Endothelial cell of umbilical vein (primary cell): ENCODE results near the gene PHF3. TPM values are rescaled to one million over a fixed set of nuclear protein-coding genes. Genes with fewer than 3 reads are reported as not detected.
A peak's percentile ranks its signal among the peaks of the same experiment; 100 is the strongest.

Source experiments
- BruUV-seq: library from RNA; stranded (reverse); fragments of 400-500 nt; replicated peaks from 2 replicates; lab custom pipeline; 2021; lab: Mats Ljungman, UMichigan
- CTCF ChIA-PET: fragments of 300-600, 350-600 bp; sonication (Branson Sonifier 250); formaldehyde crosslinking; loops from one replicate; lab custom pipeline; 2021; ENCODE audit warnings: antibody characterized with exemption, inconsistent platforms; lab: Charles Lee
- POLR2A ChIA-PET: fragments of 300-600, 350-600 bp; sonication (Branson Sonifier 250); formaldehyde crosslinking; loops from one replicate; lab custom pipeline; 2021; ENCODE audit warnings: antibody characterized with exemption, inconsistent platforms; lab: Charles Lee
- DNase-seq: peaks from one replicate; pipeline ENCODE4 v3.0.0-alpha.2; 2011; ENCODE audit warnings: low read depth, low spot score
- FAIRE-seq: peaks from 2 replicates; lab custom pipeline; 2011; peaks lifted over from hg19 to GRCh38; lab: Jason Lieb, UNC
- H2AFZ ChIP-seq: 2 replicates; pipeline ENCODE4 v1.6.0; 2012; ENCODE audit warnings: low read depth, low read length, control low read depth, inconsistent platforms
- H3K27ac ChIP-seq: 2 replicates; pipeline ENCODE4 v1.5.1; 2011; ENCODE audit warnings: low read depth, mild to moderate bottlenecking, control low read depth, low read length, moderate library complexity; ENCODE audit not compliant: insufficient read depth
- H3K27me3 ChIP-seq, 2 experiments: 2 replicates each; pipeline versions ENCODE4 v1.6.0 to v1.6.1; 2011; ENCODE audit warnings: low read length in 2 of 2, mixed read lengths in 1 of 2; ENCODE audit not compliant: control insufficient read depth in 2 of 2, insufficient read depth in 2 of 2
- H3K36me3 ChIP-seq, 2 experiments: 2 replicates in 1 of 2; 3 replicates in 1 of 2; pipeline ENCODE4 v1.5.1; 2011; ENCODE audit warnings: low read length in 2 of 2, mild to moderate bottlenecking in 1 of 2, moderate library complexity in 1 of 2; ENCODE audit not compliant: control insufficient read depth in 2 of 2, insufficient read depth in 2 of 2; ENCODE audit errors: extremely low read depth in 1 of 2
- H3K4me1 ChIP-seq: 3 replicates; pipeline ENCODE4 v1.5.1; 2011; ENCODE audit warnings: mild to moderate bottlenecking, low read length; ENCODE audit not compliant: control insufficient read depth, insufficient read depth; ENCODE audit errors: extremely low read depth
- H3K4me2 ChIP-seq: 2 replicates; pipeline ENCODE4 v1.6.1; 2011; ENCODE audit warnings: low read length, control low read depth, mixed read lengths; ENCODE audit not compliant: insufficient read depth
- H3K4me3 ChIP-seq, 3 experiments: fragments of 200-600 bp in 1 of 3; sonication (generic), shearing (Covaris generic) in 1 of 3; replicated peaks in 1 of 3; 2 replicates each; pipeline ENCODE4 v1.5.1; 2011 to 2016; ENCODE audit warnings: control low read depth in 3 of 3, low read length in 3 of 3, mild to moderate bottlenecking in 2 of 3, inconsistent platforms in 1 of 3, low read depth in 1 of 3, moderate library complexity in 1 of 3; ENCODE audit not compliant: insufficient read depth in 1 of 3
- H3K79me2 ChIP-seq: 2 replicates; pipeline ENCODE4 v1.6.0; 2012; ENCODE audit warnings: low read length, inconsistent platforms; ENCODE audit not compliant: control insufficient read depth, insufficient read depth
- H3K9ac ChIP-seq: replicated peaks from 2 replicates; pipeline ENCODE3; 2011; ENCODE audit warnings: low read length, control low read depth; ENCODE audit not compliant: insufficient read depth; ENCODE audit errors: extremely low read depth
- H3K9me1 ChIP-seq: replicated peaks from 3 replicates; pipeline ENCODE4 v1.6.0; 2011; ENCODE audit warnings: mild to moderate bottlenecking, low read length; ENCODE audit not compliant: control insufficient read depth, insufficient read depth; ENCODE audit errors: extremely low read depth
- H3K9me3 ChIP-seq: replicated peaks from 2 replicates; pipeline ENCODE4 v1.5.1; 2012; ENCODE audit warnings: low read length, inconsistent platforms; ENCODE audit not compliant: control insufficient read depth, insufficient read depth
- H4K20me1 ChIP-seq: replicated peaks from 2 replicates; pipeline ENCODE3; 2011; ENCODE audit warnings: mild to moderate bottlenecking, low read length; ENCODE audit not compliant: control insufficient read depth, insufficient read depth; ENCODE audit errors: extremely low read depth
- FOS ChIP-seq: IDR thresholded peaks from 2 replicates; pipeline ENCODE4 v1.6.1; 2011; ENCODE audit warnings: mild to moderate bottlenecking, low read length, moderate library complexity, borderline replicate concordance; ENCODE audit not compliant: insufficient read depth
- GATA2 ChIP-seq: IDR thresholded peaks from 2 replicates; pipeline ENCODE4 v1.7.0; 2011; ENCODE audit warnings: low read depth, mild to moderate bottlenecking, moderate library complexity, mixed read lengths, low read length; ENCODE audit not compliant: insufficient read length, insufficient read depth
- MYC ChIP-seq: IDR thresholded peaks from one replicate; pipeline ENCODE4 v1.6.1; 2011; ENCODE audit warnings: mild to moderate bottlenecking, low read depth, low read length
- POLR2AphosphoS5 ChIP-seq: IDR thresholded peaks from 2 replicates; pipeline ENCODE4 v1.6.1; 2012; ENCODE audit warnings: low read depth, mild to moderate bottlenecking, control low read depth, low read length, moderate library complexity; ENCODE audit not compliant: insufficient read depth
- dilution Hi-C: fragments of 300-500 bp; cut with MboI; formaldehyde crosslinking; loops from one replicate; pipeline ENCODE4 v1.15.0; 2019; ENCODE audit warnings: low sequenced_read_pairs; ENCODE audit not compliant: extremely low pct_ligation_motif_present
- intact Hi-C: fragments of 100-400 bp; cut with micrococcal nuclease; formaldehyde crosslinking; loops from one replicate; pipeline ENCODE4 v1.10.0; 2022
- polyA plus RNA-seq, 4 experiments: library from polyadenylated mRNA; depleted of rRNA in 3 of 4; stranded (reverse) in 3 of 4; unstranded in 1 of 4; fragments of >200 nt; gene quantifications; 2 replicates each; pipeline versions ENCODE4 v1.2.1 to v1.2.3, GENCODE V29; 2011 to 2012; ENCODE audit warnings: missing spikeins in 1 of 4
- total RNA-seq: library from RNA; stranded (reverse); gene quantifications from 2 replicates; pipeline ENCODE4 v1.2.3, GENCODE V29; 2021
- TF ChIP-seq, protein P1 (sequence below): IDR thresholded peaks from 2 replicates; pipeline ENCODE4 v1.6.1; 2011; ENCODE audit not compliant: insufficient read depth, insufficient read length

The PHF3 gene
- total and polyA plus RNA-seq, 2 donors (not counting 3 experiments of a cell fraction or from before 2014, with no cell fraction given) = 4.6 to 29.6 TPM

DNA sequence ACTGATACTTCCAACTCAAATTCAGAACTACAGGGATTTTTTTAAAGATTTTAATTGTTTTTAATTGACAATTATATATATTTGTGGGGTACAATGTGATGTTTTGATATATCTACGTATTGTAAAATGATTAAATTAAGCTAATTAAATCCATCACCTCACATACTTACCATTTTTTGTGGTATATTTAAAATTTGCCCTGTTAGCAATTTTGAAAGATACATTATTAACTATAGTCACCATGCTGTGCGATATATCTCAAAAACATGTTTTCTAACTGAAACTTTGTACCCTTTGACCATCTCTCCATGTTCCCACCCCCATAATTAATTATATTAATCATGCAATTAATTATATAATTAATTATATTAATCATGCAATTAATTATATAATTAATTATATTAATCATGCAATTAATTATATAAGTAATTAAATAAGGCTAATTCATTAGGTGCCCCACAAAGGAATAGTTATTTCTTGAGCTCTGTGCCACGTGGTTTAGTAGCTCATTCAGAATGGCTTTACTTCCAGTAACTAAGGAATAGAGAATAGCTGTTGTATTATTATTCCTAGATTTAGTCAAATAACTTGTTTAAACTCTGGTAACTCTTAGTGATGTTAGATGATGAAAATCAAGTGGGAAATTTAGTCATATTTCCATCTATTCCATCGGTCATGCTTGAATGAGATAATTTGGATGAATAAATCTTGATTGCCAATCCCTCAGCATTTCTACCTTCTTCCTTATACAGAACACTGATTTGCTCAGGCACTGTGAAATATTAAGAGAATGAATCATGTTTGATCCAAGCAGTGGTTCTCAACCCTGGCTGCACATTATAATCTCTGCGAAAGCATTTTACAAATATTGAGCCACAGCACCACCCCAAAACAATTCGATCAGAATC lies 38.2 kb upstream of the PHF3 start:
- Histone ChIP-seq H2AFZ (peak overlapping the region; percentile 72), H3K9ac (no peak overlapping the region), H3K79me2 (no peaks in the 10 kb centered on the region), H3K4me2 (peak overlapping the region; percentile 87), H3K9me3 (no peaks in the 10 kb centered on the region), H3K36me3 (no peaks in the 10 kb centered on the region), H3K4me3 (no peak overlapping the region), H3K27ac (no peak overlapping the region), H4K20me1 (no peaks in the 10 kb centered on the region), H3K27me3 (peaks cover 0 to 2% of the 10 kb centered on the region in 2 experiments), H3K9me1 (no peaks in the 10 kb centered on the region), H3K4me1 (peaks cover 2% of the 10 kb centered on the region)
- BruUV-seq = no TSS peak
- ChIA-PET CTCF (interaction anchor here (0.7 to 4.9 kb wide), 24 partner anchors 10 to 249 kb away, joined by 3 to 94 read pairs (median 8); partner anchors contain the start of gene PHF3), POLR2A (no interaction called here)
- dilution Hi-C loops = no loop called here
- no peak for TF ChIP-seq GATA2
- TF ChIP-seq POLR2AphosphoS5 = no peak
- no peak for TF ChIP-seq FOS
- TF ChIP-seq, protein P1, sequence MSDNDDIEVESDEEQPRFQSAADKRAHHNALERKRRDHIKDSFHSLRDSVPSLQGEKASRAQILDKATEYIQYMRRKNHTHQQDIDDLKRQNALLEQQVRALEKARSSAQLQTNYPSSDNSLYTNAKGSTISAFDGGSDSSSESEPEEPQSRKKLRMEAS = no peak
- no peak for TF ChIP-seq MYC
- intact Hi-C loops = loop anchor here (1.0 to 2.0 kb wide), 4 partner anchors 37 to 245 kb away; partner anchors contain the start of gene PHF3
- FAIRE-seq (no peak), DNase-seq (no peak)
